Measurements from ENCODE around the gene GTPBP4.

Gene GTPBP4

DNA sequence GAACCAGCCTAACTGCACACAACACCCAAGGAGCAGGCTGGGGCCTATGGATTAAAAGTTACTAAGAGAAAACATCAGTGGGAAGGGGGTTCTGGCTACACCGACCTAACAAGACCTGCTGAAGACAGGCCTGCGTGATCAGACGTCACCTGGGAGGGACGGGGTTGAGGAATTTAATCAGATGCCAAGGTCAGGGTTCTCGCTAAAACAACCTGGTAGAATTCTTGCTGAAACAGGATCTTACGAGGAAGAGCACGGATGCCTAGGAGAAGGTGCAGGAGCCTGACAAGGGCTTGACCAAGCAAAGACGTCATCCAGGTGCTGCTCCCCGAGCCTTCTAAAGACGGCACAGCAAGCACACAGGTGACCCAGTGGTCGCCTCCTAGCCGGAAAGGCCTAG is 35.9 kb downstream of the GTPBP4 start:
- DNase-seq, result no peak

- no peak for DNase-seq
Observed at GRCh38 chr10:1025683-1026082, 37.4 kb downstream of the GTPBP4 start, which contains the start of gene IDI2. Gene IDI2, minus strand, starts transcription at chr10:1025859. Its CDS starts 1,136 bp downstream, at chr10:1024723.

GRCh38 chr10:1026578-1026977 is 38.3 kb downstream of the GTPBP4 start:
- DNase-seq, result no peak

DNA sequence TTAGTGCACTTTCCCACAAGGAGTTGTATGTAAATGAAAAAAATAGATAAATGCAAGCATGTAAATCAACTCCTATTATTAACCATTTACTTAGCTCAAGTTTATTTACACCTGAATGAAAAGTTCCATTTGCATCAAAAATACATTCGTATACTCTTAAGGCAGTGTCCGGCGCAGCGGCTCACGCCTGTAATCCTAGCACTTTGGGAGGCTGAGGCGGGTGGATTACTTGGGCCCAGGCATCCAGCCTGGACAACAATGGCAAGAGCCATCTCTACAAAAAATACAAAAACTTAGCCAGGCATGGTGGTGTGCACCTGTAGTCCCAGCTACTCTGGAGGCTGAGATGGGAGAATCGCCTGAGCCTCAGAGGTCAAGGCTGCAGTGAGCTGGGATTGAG is 41.6 kb downstream of the GTPBP4 start:
- DNase-seq, result no peak

DNA sequence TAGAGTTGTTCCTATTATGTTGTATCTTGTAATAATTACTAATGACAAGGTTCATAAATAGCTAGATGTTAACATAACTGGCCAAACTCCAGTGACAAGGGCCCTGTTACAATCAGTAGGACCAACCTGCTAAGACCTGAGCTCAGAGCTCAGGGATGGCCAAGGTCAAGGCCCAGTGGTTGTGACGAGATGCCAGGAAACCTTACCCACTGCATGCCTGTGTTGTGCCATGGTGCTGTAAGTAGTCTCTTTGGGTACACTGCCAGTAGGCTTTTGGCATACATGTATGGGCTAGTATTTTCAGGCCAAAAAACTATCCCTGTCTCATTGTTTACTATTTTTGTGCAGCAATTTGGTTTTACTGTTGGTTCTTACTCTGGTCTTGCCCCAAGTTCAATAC is 45.4 kb downstream of the GTPBP4 start:
- no peak for DNase-seq

DNA sequence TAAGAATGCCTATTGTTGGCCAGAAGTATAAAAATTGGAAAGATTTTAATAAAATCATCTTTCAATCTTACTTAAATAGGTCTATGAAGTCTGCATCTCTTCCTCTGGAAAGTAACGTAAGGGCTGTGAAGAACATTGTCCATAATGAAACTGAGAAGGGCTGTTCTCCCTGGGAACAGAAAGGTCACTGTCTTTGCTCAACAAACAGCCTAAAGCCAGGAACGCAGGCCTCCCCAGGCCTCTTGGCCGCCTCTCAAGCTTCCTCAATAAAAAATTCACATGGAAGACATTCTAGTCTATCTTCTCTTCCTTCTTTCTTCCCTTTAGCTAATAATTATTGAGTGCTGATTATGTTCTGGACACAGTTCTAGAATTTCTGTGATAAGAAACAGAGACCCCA is 46.5 kb downstream of the GTPBP4 start:
- DNase-seq, result peak in 15 of 58 donors; percentile 6 to 74 (median 35)

- peak in 33 of 58 donors; percentile 11 to 76 (median 48) for DNase-seq
Observed at GRCh38 chr10:1035201-1035600, 47.0 kb downstream of the GTPBP4 start.

DNA sequence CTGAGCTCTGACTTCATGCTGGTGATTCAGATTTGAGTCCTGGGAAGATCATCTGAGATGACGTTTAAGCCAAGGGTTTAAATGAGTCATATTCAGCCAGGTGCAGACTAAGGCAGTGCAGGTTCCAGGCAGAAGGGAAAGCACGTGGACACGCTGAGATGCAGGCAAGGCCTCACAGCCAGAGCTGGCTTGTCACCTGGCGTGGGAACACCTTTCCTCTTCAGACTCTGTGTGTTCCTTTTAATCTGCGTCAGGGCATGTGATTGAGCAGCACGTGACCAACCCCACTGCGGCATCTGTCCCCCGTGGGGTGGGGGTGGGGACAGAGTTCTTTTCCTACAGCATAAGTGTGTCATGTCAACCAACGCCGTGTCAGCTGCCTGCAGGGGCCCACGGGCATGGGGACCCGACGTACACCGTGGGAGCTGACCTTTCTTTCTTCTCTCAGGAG is 48.1 kb downstream of the GTPBP4 start:
- DNase-seq, result peak in 1 of 58 donors; percentile 39

DNA sequence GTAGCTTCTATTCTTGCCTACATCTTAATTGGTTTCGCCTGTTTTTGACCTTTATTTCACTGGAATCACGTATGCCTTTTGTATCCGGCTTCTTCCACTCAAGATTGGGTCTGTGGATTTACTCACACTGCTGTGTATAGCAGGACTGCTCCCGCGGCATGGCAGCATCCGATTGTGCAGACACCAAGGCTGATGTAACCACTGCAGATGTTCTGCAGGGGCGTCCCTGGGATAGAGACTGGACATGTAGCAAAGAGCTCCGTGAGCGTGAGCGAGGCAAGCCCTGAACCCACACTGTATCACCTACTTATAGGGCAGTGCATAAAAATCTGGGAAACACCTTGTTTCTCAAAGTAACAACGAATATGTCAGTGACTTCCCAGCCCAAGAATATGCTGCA is 48.9 kb downstream of the GTPBP4 start:
- DNase-seq, result peak in 20 of 58 donors; percentile 12 to 62 (median 40)

GRCh38 chr10:1038769-1039168 is 50.5 kb downstream of the GTPBP4 start:
- DNase-seq, result peak in 1 of 58 donors; percentile 28

GRCh38 chr10:1040133-1040532 is 51.9 kb downstream of the GTPBP4 start:
- no peak for DNase-seq

DNA sequence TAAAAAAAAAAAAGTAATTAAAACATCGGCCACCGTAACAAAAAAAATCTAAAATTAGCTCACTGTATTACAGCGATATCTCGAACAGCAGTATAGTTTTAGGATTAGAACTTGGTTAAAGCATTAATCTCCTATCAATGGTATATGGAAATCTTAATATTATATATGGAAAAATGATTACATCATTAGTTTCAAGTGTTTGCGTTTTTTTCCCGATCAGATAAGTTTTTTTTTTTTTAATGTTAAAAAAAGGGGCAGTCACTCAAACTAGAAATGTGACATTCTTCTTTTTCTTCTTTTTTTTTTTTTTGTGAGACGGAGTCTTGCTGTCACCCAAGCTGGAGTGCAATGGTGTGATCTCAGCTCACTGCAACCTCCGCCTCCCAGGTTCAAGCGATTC is 53.3 kb downstream of the GTPBP4 start:
- no peak for DNase-seq

DNA sequence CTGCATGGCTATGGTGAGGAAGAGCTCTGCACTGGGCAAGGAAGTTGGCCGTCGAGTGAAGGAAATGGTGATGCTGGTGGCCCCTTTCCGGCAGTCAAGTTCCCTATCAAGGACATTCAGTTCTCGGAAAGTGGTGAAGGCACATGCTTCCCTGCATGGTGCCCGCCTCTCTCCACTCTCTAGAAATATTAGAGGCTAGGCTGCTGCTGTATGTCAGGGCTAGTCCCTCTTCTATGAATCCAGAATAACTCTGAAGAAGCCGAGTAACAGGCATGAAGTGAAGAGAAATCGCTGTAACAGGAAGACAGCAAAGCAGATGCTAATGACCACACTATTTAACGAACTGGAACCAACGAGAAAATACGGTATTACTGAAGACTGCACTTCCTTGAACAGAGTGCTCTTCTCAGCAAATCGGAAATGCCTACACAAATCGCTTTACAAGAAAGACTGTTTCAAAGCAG is 55.3 kb downstream of the GTPBP4 start:
- peak in 3 of 58 donors; percentile 16 to 32 (median 20) for DNase-seq

GRCh38 chr10:1044146-1044545 is 55.9 kb downstream of the GTPBP4 start:
- DNase-seq, result no peak

DNA sequence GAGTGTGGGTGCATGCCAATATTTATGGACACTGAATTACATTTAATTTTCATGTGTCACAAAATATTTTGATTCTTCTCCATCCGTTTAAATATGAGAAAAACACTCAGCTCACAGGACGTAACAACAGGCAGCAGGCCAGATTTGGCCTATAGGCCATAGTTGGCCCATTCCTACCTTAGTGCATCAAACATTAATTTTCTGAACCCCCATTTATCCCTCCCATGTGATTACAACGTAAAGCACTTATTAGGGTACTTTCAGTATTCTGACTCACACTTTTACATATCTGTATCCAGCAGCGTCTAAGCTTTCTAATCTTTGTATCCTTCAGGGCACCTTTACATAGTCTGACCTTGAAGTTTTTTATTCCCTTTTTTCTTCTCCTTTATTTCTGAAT is 56.7 kb downstream of the GTPBP4 start:
- no peak for DNase-seq

GRCh38 chr10:1045415-1045814 is 57.2 kb downstream of the GTPBP4 start:
- no peak for DNase-seq

- DNase-seq, result peak in 1 of 58 donors; percentile 46
Observed at GRCh38 chr10:1047937-1048336, 59.7 kb downstream of the GTPBP4 start.

GRCh38 chr10:1048349-1048731 is 60.1 kb downstream of the GTPBP4 start:
- DNase-seq, result peak in 18 of 58 donors; percentile 34 to 75 (median 58)

GRCh38 chr10:1048732-1049424 is 60.6 kb downstream of the GTPBP4 start, which contains the start of gene IDI1:
Gene IDI1, minus strand, starts transcription at chr10:1049119. Its CDS starts 116 bp downstream, at chr10:1049003.
- DNase-seq, result peak; percentile 94 to 100 (median 99)

GRCh38 chr10:1049425-1049958 is 61.3 kb downstream of the GTPBP4 start:
- peak in 3 of 58 donors; percentile 55 to 60 (median 59) for DNase-seq

GRCh38 chr10:1050145-1050544 is 61.9 kb downstream of the GTPBP4 start:
- peak in 1 of 58 donors; percentile 27 for DNase-seq

GRCh38 chr10:1050554-1050953 is 62.3 kb downstream of the GTPBP4 start:
- no peak for DNase-seq

DNA sequence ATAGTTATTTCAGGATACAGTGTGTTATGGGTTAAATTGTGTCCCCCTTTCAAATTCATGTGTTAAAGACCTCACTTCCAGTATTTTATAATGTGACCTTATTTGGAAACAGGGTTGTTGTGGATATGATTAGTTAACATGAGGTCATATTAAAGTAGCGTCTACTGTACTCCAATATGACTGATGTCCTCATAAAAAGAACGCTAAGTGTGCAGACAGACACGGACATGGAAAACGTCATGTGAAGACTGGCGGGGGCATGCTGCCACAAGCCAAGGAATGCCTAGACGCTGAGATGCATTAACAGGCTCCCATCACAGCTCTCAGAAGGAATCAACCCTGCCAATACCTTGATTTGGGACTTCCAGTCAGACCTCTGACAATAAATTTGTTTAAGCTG is 66.5 kb downstream of the GTPBP4 start:
- DNase-seq, result no peak

Data from anterior cingulate cortex (tissue), 58 donors.